Keratinocyte (primary cell): ENCODE data around the gene GDAP1L1. TPM values are rescaled to one million over a fixed set of nuclear protein-coding genes. Genes with fewer than 3 reads are reported as not detected.

Experiments
- DNase-seq: peaks from one replicate; pipeline ENCODE4 v3.0.0-alpha.2; 2011; ENCODE audit warnings: low read depth, missing footprints, low spot score
- FAIRE-seq: peaks from 2 replicates; lab custom pipeline; 2011; peaks lifted over from hg19 to GRCh38; lab: Jason Lieb, UNC
- H2AFZ ChIP-seq: 2 replicates; pipeline ENCODE4 v1.6.0; 2012; ENCODE audit warnings: low read length, control low read depth, inconsistent platforms; ENCODE audit not compliant: control insufficient read depth
- H3K27ac ChIP-seq: 2 replicates; pipeline ENCODE4 v1.5.1; 2011; ENCODE audit warnings: low read length; ENCODE audit not compliant: control insufficient read depth, insufficient read depth
- H3K27me3 ChIP-seq: 3 replicates; pipeline ENCODE4 v1.6.0; 2011; ENCODE audit warnings: low read length; ENCODE audit not compliant: control insufficient read depth, insufficient read depth; ENCODE audit errors: extremely low read depth
- H3K36me3 ChIP-seq, 2 experiments: 2 replicates in 1 of 2; 3 replicates in 1 of 2; pipeline ENCODE4 v1.5.1; 2011; ENCODE audit warnings: low read length in 2 of 2, mild to moderate bottlenecking in 1 of 2; ENCODE audit not compliant: control insufficient read depth in 2 of 2, insufficient read depth in 2 of 2; ENCODE audit errors: extremely low read depth in 1 of 2
- H3K4me1 ChIP-seq: 3 replicates; pipeline ENCODE4 v1.5.1; 2011; ENCODE audit warnings: low read length; ENCODE audit not compliant: control insufficient read depth, insufficient read depth; ENCODE audit errors: extremely low read depth
- H3K4me2 ChIP-seq: 3 replicates; pipeline ENCODE4 v1.6.0; 2011; ENCODE audit warnings: low read depth, low read length; ENCODE audit not compliant: control insufficient read depth, insufficient read depth; ENCODE audit errors: extremely low read depth
- H3K4me3 ChIP-seq, 3 experiments: fragments of 200-600 bp in 1 of 3; sonication (generic) in 1 of 3; 2 replicates in 2 of 3; 3 replicates in 1 of 3; pipeline ENCODE4 v1.5.1; 2011 to 2016; ENCODE audit warnings: low read length in 3 of 3, mild to moderate bottlenecking in 3 of 3, control low read depth in 2 of 3, inconsistent platforms in 1 of 3, low read depth in 1 of 3, mixed read lengths in 1 of 3, mixed run types in 1 of 3, moderate library complexity in 1 of 3; ENCODE audit not compliant: control insufficient read depth in 2 of 3, insufficient read depth in 2 of 3; ENCODE audit errors: extremely low read depth in 1 of 3
- H3K79me2 ChIP-seq: 2 replicates; pipeline ENCODE4 v1.6.0; 2012; ENCODE audit warnings: low read length; ENCODE audit not compliant: control insufficient read depth, insufficient read depth
- H3K9ac ChIP-seq: 3 replicates; pipeline ENCODE4 v1.6.0; 2011; ENCODE audit warnings: low read length; ENCODE audit not compliant: control insufficient read depth, insufficient read depth; ENCODE audit errors: extremely low read depth
- H3K9me1 ChIP-seq: 3 replicates; pipeline ENCODE4 v1.6.0; 2011; ENCODE audit warnings: low read length; ENCODE audit not compliant: control insufficient read depth, insufficient read depth; ENCODE audit errors: extremely low read depth
- H3K9me3 ChIP-seq: 2 replicates; pipeline ENCODE4 v1.5.1; 2012; ENCODE audit warnings: low read depth, low read length; ENCODE audit not compliant: control insufficient read depth
- H4K20me1 ChIP-seq: 3 replicates; pipeline ENCODE4 v1.6.0; 2011; ENCODE audit warnings: low read length; ENCODE audit not compliant: control insufficient read depth, insufficient read depth; ENCODE audit errors: extremely low read depth
- CTCF ChIP-seq, 3 experiments: IDR thresholded peaks in 1 of 3; conservative IDR thresholded peaks in 1 of 3; optimal IDR thresholded peaks in 1 of 3; 2 replicates in 2 of 3; 3 replicates in 1 of 3; pipeline versions ENCODE3 to v1.5.1; 2011; ENCODE audit warnings: low read length in 3 of 3, mild to moderate bottlenecking in 3 of 3, moderate library complexity in 2 of 3, control low read depth in 1 of 3, inconsistent platforms in 1 of 3; ENCODE audit not compliant: insufficient read depth in 2 of 3; ENCODE audit errors: extremely low read depth in 1 of 3
- EZH2 ChIP-seq: IDR thresholded peaks from one replicate; pipeline ENCODE4 v1.6.1; 2012; ENCODE audit warnings: inconsistent platforms, mild to moderate bottlenecking, low read length, moderate library complexity
- dilution Hi-C: fragments of 300-500 bp; cut with MboI; formaldehyde crosslinking; loops from one replicate; pipeline ENCODE4 v1.7.0; 2020; ENCODE audit warnings: low sequenced_read_pairs; ENCODE audit not compliant: extremely low pct_ligation_motif_present
- polyA plus RNA-seq, 5 experiments: library from polyadenylated mRNA; depleted of rRNA in 3 of 5; stranded (reverse) in 3 of 5; stranded (forward) in 1 of 5; unstranded in 1 of 5; fragments of >200 nt; gene quantifications; 1 replicate in 1 of 5; 2 replicates in 3 of 5; 3 replicates in 1 of 5; pipeline versions ENCODE4 v1.2.1 to v1.2.3, GENCODE V29; 2011 to 2012; ENCODE audit warnings: missing spikeins in 2 of 5, low read depth in 1 of 5, low replicate concordance in 1 of 5

GDAP1L1 gene
- polyA plus RNA-seq, 1 donor (not counting 4 experiments of a cell fraction or from before 2014, with no cell fraction given): not detected

DNA sequence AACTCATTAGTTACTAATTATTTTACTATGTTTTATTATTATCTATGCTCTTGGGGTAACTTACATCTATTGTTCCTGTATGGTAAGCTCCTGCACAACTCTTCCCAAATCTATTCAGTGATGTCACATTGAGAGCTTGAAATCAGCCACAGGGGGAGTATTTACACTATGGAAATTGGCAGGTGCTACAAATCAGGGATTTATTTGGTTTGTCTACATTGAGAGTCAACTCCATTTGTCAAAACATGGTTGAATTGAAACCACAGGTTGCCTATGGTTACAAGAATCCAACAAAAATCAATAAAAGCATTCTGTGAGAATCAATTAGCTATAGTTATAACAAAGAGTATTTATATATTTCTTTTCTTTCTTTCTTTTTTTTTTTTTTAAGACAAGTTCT, 67.8 kb downstream of the GDAP1L1 start:
- dilution Hi-C loops: no loop called here
- FAIRE-seq: no peak
- TF ChIP-seq CTCF (optimal IDR thresholded peaks at IDR 0.05 in 1 of 3, IDR thresholded peaks at IDR 0.05 in 1 of 3, conservative IDR thresholded peaks at IDR 0.05 in 1 of 3; ENCODE audit: extremely low read depth in 1 of 3, insufficient read depth in 2 of 3, low read length in 3 of 3) (no peak), EZH2 (no peak)

GRCh38 chr20:44319839-44320422, 72.8 kb downstream of the GDAP1L1 start:
- Histone ChIP-seq H3K27me3 (no peaks in the 10 kb centered on the region), H3K4me1 (no peaks in the 10 kb centered on the region), H3K9me1 (no peaks in the 10 kb centered on the region), H3K9me3 (no peaks in the 10 kb centered on the region), H2AFZ (no peak overlapping the region), H3K4me2 (no peak overlapping the region), H3K27ac (no peak overlapping the region), H3K36me3 (no peaks in the 10 kb centered on the region), H3K79me2 (no peaks in the 10 kb centered on the region), H4K20me1 (no peaks in the 10 kb centered on the region), H3K4me3 (no peak overlapping the region), H3K9ac (no peak overlapping the region)
- TF ChIP-seq EZH2 (no peak), CTCF (optimal IDR thresholded peaks at IDR 0.05 in 1 of 3, IDR thresholded peaks at IDR 0.05 in 1 of 3, conservative IDR thresholded peaks at IDR 0.05 in 1 of 3; ENCODE audit: extremely low read depth in 1 of 3, insufficient read depth in 2 of 3, low read length in 3 of 3) (no peak)
- dilution Hi-C loops: loop anchor here (10.0 kb wide), 1 partner anchor 65 kb away; no protein-coding TSS in a partner anchor
- no peak for DNase-seq
- no peak for FAIRE-seq

More for the DNA sequence above, 67.8 kb downstream of the GDAP1L1 start:
- Histone ChIP-seq H3K4me3 (no peak overlapping the region), H3K9me1 (no peaks in the 10 kb centered on the region), H3K27me3 (no peaks in the 10 kb centered on the region), H3K36me3 (no peaks in the 10 kb centered on the region), H3K4me2 (no peak overlapping the region), H3K27ac (no peak overlapping the region), H3K9me3 (no peaks in the 10 kb centered on the region), H4K20me1 (no peaks in the 10 kb centered on the region), H3K4me1 (peaks cover 7% of the 10 kb centered on the region), H2AFZ (no peak overlapping the region), H3K9ac (no peak overlapping the region), H3K79me2 (peaks cover 9% of the 10 kb centered on the region)
- DNase-seq: no peak
